HS-5 (cell line): ENCODE data around the gene DCAF8L2.
"Not testable (repeated sequence)": the region's sequence is repeated elsewhere in the genome, so short reads cannot be mapped to it uniquely, and the experiment has no call there.

Experiments
- DNase-seq: peaks from one replicate; pipeline ENCODE4 v3.0.0-alpha.2; 2012; ENCODE audit warnings: low read depth

The DCAF8L2 gene

GRCh38 chrX:27590044-27590443, at the start of gene DCAF8L2:
DCAF8L2 (plus strand) TSS chrX:27590344; CDS start chrX:27746896, 156,552 bp downstream.
- no peak for DNase-seq

GRCh38 chrX:27541161-27541560, 49.0 kb upstream of the DCAF8L2 start:
- not testable (repeated sequence) for DNase-seq

GRCh38 chrX:27548624-27549023, 41.5 kb upstream of the DCAF8L2 start:
- DNase-seq = no peak

GRCh38 chrX:27549688-27550087, 40.5 kb upstream of the DCAF8L2 start:
- DNase-seq = no peak

- DNase-seq = no peak
Observed at GRCh38 chrX:27555514-27555913, 34.6 kb upstream of the DCAF8L2 start.

- DNase-seq = no peak
Observed at GRCh38 chrX:27565992-27566391, 24.2 kb upstream of the DCAF8L2 start.

- no peak for DNase-seq
Observed at GRCh38 chrX:27571164-27571563, 19.0 kb upstream of the DCAF8L2 start.

GRCh38 chrX:27575565-27575964, 14.6 kb upstream of the DCAF8L2 start:
- no peak for DNase-seq

GRCh38 chrX:27583976-27584375, 6.2 kb upstream of the DCAF8L2 start:
- no peak for DNase-seq

GRCh38 chrX:27591938-27592337, 1.8 kb downstream of the DCAF8L2 start:
- DNase-seq = no peak

GRCh38 chrX:27597508-27597907, 7.4 kb downstream of the DCAF8L2 start:
- DNase-seq = no peak

GRCh38 chrX:27598312-27598711, 8.2 kb downstream of the DCAF8L2 start:
- DNase-seq = no peak

GRCh38 chrX:27599928-27600327, 9.8 kb downstream of the DCAF8L2 start:
- no peak for DNase-seq

GRCh38 chrX:27600686-27601085, 10.5 kb downstream of the DCAF8L2 start:
- no peak for DNase-seq

- DNase-seq = no peak
Observed at GRCh38 chrX:27608671-27609070, 18.5 kb downstream of the DCAF8L2 start.

- DNase-seq = no peak
Observed at GRCh38 chrX:27619459-27619858, 29.3 kb downstream of the DCAF8L2 start.

GRCh38 chrX:27619975-27620374, 29.8 kb downstream of the DCAF8L2 start:
- no peak for DNase-seq

- no peak for DNase-seq
Observed at GRCh38 chrX:27622883-27623282, 32.7 kb downstream of the DCAF8L2 start.

- DNase-seq = no peak
Observed at GRCh38 chrX:27626066-27626465, 35.9 kb downstream of the DCAF8L2 start.

- DNase-seq = no peak
Observed at GRCh38 chrX:27633328-27633727, 43.2 kb downstream of the DCAF8L2 start.

GRCh38 chrX:27656581-27656980, 66.4 kb downstream of the DCAF8L2 start:
- no peak for DNase-seq

- no peak for DNase-seq
Observed at GRCh38 chrX:27660878-27661277, 70.7 kb downstream of the DCAF8L2 start.

- no peak for DNase-seq
Observed at GRCh38 chrX:27671234-27671633, 81.1 kb downstream of the DCAF8L2 start.

GRCh38 chrX:27674491-27674890, 84.3 kb downstream of the DCAF8L2 start:
- no peak for DNase-seq

- peak; percentile 43 for DNase-seq
Observed at GRCh38 chrX:27675493-27675892, 85.3 kb downstream of the DCAF8L2 start.
